ENCODE measurements around the gene KRT27.
"Not testable (repeated sequence)": the region's sequence is repeated elsewhere in the genome, so short reads cannot be mapped to it uniquely, and the experiment has no call there.

Gene KRT27

DNA sequence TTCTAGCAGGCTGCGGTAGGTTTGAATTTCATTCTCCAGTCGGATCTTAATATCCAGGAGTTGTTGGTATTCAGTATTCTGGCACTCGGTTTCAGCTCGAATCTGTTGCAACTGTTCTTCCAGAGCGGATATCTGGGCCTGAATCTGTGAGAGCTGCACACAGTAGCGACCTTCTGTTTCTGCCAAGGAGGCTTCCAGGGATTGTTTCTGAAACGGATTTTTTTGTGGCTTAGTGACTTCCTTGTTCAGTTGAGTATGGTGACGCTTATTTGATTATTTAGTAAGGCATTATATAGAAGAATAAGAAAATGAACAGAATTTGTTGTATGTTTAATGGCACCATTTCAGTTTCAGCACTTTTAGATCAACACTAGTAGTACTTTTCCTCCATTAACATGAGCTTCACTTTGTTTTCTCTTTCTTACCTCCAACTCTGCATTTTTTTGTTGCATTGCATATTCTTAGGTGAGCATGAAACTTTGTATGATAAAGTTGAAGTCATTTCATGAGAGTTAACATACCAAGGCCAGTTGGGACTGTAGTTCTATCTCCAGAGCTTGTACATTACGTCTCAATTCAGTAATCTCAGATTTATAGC lies 37.3 kb upstream of the KRT27 start:
- H3K9ac ChIP-seq (ENCODE audit: low read depth in 1 of 2, low read length in 2 of 2) = peak overlapping the region in 1 of 2 donors; percentile 31
- peaks cover 0 to 3% of the 10 kb centered on the region in 2 donors for H3K4me1 ChIP-seq (ENCODE audit: control insufficient read depth in 1 of 2, insufficient read depth in 2 of 2, low read length in 2 of 2)
- H3K9me3 ChIP-seq (ENCODE audit: control insufficient read depth in 1 of 2, low read length in 2 of 2) = no peaks in the 10 kb centered on the region
- H3K4me3 ChIP-seq (ENCODE audit: low read depth in 1 of 2, low read length in 2 of 2) = peak overlapping the region; percentile 76 to 85
- peaks cover 0 to 8% of the 10 kb centered on the region in 2 donors for H3K36me3 ChIP-seq (ENCODE audit: control insufficient read depth in 1 of 2, insufficient read depth in 2 of 2, low read length in 2 of 2)
- no peaks in the 10 kb centered on the region for H3K27me3 ChIP-seq (ENCODE audit: control insufficient read depth in 1 of 2, insufficient read depth in 2 of 2, low read length in 2 of 2)
- no peak overlapping the region for H3K27ac ChIP-seq (ENCODE audit: low read depth, low read length)

DNA sequence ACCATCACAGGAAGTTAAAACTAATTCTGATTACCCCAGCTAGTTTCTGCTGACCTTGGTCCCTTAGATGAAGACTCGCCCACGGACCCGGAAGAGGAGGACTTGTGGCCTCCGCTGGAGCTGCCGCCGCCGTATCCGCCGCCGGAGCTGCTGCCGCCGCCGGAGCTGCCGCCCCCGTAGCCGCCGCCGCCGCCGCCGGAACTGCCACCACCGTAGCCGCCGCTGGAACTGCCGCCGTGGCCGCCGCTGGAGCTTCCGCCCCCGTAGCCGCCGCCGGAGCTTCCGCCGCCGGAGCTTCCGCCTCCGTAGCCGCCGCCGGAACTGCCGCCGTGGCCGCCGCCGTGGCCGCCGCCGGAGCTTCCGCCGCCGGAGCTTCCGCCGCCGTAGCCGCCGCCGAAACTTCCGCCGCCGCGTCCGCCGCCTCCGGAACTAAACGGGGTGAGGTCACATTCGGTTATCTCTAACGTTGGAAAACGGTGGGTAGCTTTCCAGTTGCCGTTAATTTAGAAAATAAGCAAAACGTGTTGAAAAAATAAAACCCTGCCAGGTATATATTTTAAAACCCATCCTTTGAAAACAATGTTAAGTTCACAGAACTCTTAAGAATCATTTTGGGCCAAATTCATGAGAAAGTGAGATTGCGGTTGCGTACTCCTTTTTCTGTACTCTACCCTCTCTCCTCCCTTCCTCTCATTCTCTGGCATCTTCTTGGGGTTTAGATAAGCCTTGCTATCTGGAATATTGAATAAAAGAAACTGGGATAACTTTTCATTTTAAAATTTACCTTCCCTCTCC lies 36.6 kb upstream of the KRT27 start:
- Histone ChIP-seq H3K4me3 (ENCODE audit: low read depth in 1 of 2, low read length in 2 of 2) (peak overlapping the region; percentile 78 to 85), H3K36me3 (ENCODE audit: control insufficient read depth in 1 of 2, insufficient read depth in 2 of 2, low read length in 2 of 2) (peaks cover 0 to 8% of the 10 kb centered on the region in 2 donors), H3K9ac (ENCODE audit: low read depth in 1 of 2, low read length in 2 of 2) (peak overlapping the region in 1 of 2 donors; percentile 50), H3K9me3 (ENCODE audit: control insufficient read depth in 1 of 2, low read length in 2 of 2) (no peaks in the 10 kb centered on the region), H3K4me1 (ENCODE audit: control insufficient read depth in 1 of 2, insufficient read depth in 2 of 2, low read length in 2 of 2) (peaks cover 0 to 3% of the 10 kb centered on the region in 2 donors), H3K27ac (ENCODE audit: low read depth, low read length) (peak overlapping the region; percentile 91), H3K27me3 (ENCODE audit: control insufficient read depth in 1 of 2, insufficient read depth in 2 of 2, low read length in 2 of 2) (no peaks in the 10 kb centered on the region)

DNA sequence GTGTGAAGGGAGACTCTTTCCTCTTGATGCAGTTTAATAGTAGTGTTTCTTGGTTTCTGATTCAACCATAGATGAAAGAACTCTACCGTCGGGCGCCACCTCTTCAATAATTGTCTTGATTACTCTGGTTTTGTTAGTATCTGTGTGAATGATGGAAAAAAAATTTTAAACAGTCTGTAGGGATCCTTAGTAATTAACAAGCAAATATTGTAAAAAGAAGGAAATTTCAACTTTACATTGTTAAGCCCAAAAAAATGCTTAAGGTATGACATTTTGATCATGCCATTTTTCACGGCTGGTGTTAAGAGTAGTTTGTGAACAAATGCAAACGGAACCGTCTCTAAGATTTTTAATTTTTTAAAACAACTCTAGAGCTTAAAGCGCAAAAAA lies 36.0 kb upstream of the KRT27 start:
- Histone ChIP-seq H3K9me3 (ENCODE audit: control insufficient read depth in 1 of 2, low read length in 2 of 2) (no peaks in the 10 kb centered on the region), H3K36me3 (ENCODE audit: control insufficient read depth in 1 of 2, insufficient read depth in 2 of 2, low read length in 2 of 2) (peaks cover 0 to 8% of the 10 kb centered on the region in 2 donors), H3K4me1 (ENCODE audit: control insufficient read depth in 1 of 2, insufficient read depth in 2 of 2, low read length in 2 of 2) (peaks cover 0 to 3% of the 10 kb centered on the region in 2 donors), H3K4me3 (ENCODE audit: low read depth in 1 of 2, low read length in 2 of 2) (peak overlapping the region; percentile 73 to 78), H3K27ac (ENCODE audit: low read depth, low read length) (peak overlapping the region; percentile 91), H3K27me3 (ENCODE audit: control insufficient read depth in 1 of 2, insufficient read depth in 2 of 2, low read length in 2 of 2) (no peaks in the 10 kb centered on the region), H3K9ac (ENCODE audit: low read depth in 1 of 2, low read length in 2 of 2) (peak overlapping the region in 1 of 2 donors; percentile 50)

DNA sequence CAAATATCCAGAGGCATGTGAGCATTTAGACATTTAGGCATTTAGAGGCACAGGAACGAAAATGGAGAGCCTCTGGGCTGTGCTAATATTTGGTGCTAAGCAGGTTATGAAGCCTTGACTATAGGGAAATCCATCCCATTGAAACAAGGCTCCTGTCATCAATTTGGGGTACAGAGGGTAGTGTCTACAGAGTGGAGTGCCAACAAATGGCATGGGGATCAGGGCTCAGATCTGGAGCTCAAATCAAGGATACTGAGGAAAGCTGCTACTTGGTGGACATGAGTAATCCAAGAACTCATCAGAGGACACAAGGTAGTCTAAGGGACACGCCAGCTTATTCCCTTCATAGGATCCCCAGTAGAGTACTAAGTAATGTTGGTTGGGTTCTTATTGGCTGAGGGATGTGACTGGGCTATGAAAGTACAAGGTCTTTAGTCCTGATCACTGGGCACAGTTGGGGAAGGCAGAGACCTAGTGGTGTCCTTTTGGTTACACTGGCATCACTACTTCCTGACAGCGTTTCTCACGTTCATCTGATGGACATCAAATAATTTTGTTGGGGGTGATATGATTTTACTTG lies 34.8 kb upstream of the KRT27 start:
- H3K9ac ChIP-seq (ENCODE audit: low read depth in 1 of 2, low read length in 2 of 2) = no peak overlapping the region
- H3K27me3 ChIP-seq (ENCODE audit: control insufficient read depth in 1 of 2, insufficient read depth in 2 of 2, low read length in 2 of 2) = peaks cover 5 to 8% of the 10 kb centered on the region in 2 donors
- H3K36me3 ChIP-seq (ENCODE audit: control insufficient read depth in 1 of 2, insufficient read depth in 2 of 2, low read length in 2 of 2) = peaks cover 0 to 8% of the 10 kb centered on the region in 2 donors
- no peak overlapping the region for H3K4me3 ChIP-seq (ENCODE audit: low read depth in 1 of 2, low read length in 2 of 2)
- H3K9me3 ChIP-seq (ENCODE audit: control insufficient read depth in 1 of 2, low read length in 2 of 2) = no peaks in the 10 kb centered on the region
- H3K27ac ChIP-seq (ENCODE audit: low read depth, low read length) = no peak overlapping the region
- H3K4me1 ChIP-seq (ENCODE audit: control insufficient read depth in 1 of 2, insufficient read depth in 2 of 2, low read length in 2 of 2) = peaks cover 0 to 3% of the 10 kb centered on the region in 2 donors

DNA sequence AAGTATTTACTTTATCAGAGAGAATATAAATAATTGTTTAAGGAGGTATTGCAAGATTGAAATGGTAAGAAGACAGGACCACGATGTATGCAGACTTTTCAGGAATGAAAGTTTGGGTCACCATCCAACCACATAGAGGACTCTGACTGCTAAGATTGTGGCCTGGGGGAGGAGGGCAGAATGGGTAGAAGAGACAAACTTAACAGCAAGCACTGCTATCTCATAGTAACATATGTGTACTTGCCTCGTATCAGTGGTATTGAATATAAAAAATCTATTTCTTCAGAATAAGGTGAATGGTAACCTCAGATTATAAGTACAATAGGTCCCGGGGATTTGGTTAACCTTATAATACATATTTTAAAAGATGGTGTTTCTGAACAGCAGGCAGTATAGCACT lies 34.2 kb upstream of the KRT27 start:
- H3K9me3 ChIP-seq (ENCODE audit: control insufficient read depth in 1 of 2, low read length in 2 of 2) = no peaks in the 10 kb centered on the region
- no peak overlapping the region for H3K4me3 ChIP-seq (ENCODE audit: low read depth in 1 of 2, low read length in 2 of 2)
- H3K36me3 ChIP-seq (ENCODE audit: control insufficient read depth in 1 of 2, insufficient read depth in 2 of 2, low read length in 2 of 2) = peaks cover 0 to 8% of the 10 kb centered on the region in 2 donors
- no peak overlapping the region for H3K9ac ChIP-seq (ENCODE audit: low read depth in 1 of 2, low read length in 2 of 2)
- no peak overlapping the region for H3K27ac ChIP-seq (ENCODE audit: low read depth, low read length)
- H3K4me1 ChIP-seq (ENCODE audit: control insufficient read depth in 1 of 2, insufficient read depth in 2 of 2, low read length in 2 of 2) = peaks cover 0 to 3% of the 10 kb centered on the region in 2 donors
- peaks cover 8 to 14% of the 10 kb centered on the region in 2 donors for H3K27me3 ChIP-seq (ENCODE audit: control insufficient read depth in 1 of 2, insufficient read depth in 2 of 2, low read length in 2 of 2)

DNA sequence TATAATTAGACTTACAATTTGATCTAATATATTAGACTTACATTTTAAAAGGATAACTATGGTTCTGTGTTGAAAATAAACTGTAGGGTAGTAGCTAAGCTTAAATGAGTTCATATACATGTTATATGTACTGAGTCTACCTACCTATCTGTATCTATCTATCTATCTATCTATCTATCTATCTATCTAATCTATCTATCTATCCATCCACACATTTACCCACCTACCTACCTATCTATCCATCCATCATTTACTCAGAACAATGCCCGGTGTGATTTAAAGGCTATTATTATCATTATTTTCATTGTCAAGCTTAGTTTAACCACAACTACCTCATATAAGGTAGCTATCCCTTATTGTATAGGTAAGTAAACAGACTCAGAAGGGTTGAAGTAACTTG lies 33.0 kb upstream of the KRT27 start:
- Histone ChIP-seq H3K27me3 (ENCODE audit: control insufficient read depth in 1 of 2, insufficient read depth in 2 of 2, low read length in 2 of 2) (peaks cover 13 to 24% of the 10 kb centered on the region in 2 donors), H3K4me1 (ENCODE audit: control insufficient read depth in 1 of 2, insufficient read depth in 2 of 2, low read length in 2 of 2) (peaks cover 0 to 3% of the 10 kb centered on the region in 2 donors), H3K27ac (ENCODE audit: low read depth, low read length) (no peak overlapping the region), H3K36me3 (ENCODE audit: control insufficient read depth in 1 of 2, insufficient read depth in 2 of 2, low read length in 2 of 2) (peaks cover 0 to 8% of the 10 kb centered on the region in 2 donors), H3K9me3 (ENCODE audit: control insufficient read depth in 1 of 2, low read length in 2 of 2) (no peaks in the 10 kb centered on the region), H3K4me3 (ENCODE audit: low read depth in 1 of 2, low read length in 2 of 2) (no peak overlapping the region), H3K9ac (ENCODE audit: low read depth in 1 of 2, low read length in 2 of 2) (no peak overlapping the region)

DNA sequence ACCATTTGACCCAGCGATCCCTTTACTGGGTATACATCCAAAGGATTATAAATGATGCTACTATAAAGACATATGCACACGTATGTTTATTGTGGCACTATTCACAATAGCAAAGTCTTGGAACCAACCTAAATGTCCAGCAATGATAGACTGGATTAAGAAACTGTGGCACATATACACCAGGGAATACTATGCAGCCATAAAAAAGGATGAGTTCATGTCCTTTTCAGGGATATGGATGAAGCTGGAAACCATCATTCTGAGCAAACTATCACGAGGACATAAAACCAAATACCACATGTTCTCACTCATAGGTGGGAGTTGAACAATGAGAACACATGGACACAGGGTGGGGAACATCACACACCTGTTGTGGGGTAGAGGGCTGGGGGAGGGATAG lies 32.3 kb upstream of the KRT27 start:
- peaks cover 19 to 31% of the 10 kb centered on the region in 2 donors for H3K27me3 ChIP-seq (ENCODE audit: control insufficient read depth in 1 of 2, insufficient read depth in 2 of 2, low read length in 2 of 2)
- H3K9ac ChIP-seq (ENCODE audit: low read depth in 1 of 2, low read length in 2 of 2); H3K4me1 ChIP-seq (ENCODE audit: control insufficient read depth in 1 of 2, insufficient read depth in 2 of 2, low read length in 2 of 2); H3K36me3 ChIP-seq (ENCODE audit: control insufficient read depth in 1 of 2, insufficient read depth in 2 of 2, low read length in 2 of 2); H3K9me3 ChIP-seq (ENCODE audit: control insufficient read depth in 1 of 2, low read length in 2 of 2); H3K27ac ChIP-seq (ENCODE audit: low read depth, low read length); H3K4me3 ChIP-seq (ENCODE audit: low read depth in 1 of 2, low read length in 2 of 2): not testable (repeated sequence)

DNA sequence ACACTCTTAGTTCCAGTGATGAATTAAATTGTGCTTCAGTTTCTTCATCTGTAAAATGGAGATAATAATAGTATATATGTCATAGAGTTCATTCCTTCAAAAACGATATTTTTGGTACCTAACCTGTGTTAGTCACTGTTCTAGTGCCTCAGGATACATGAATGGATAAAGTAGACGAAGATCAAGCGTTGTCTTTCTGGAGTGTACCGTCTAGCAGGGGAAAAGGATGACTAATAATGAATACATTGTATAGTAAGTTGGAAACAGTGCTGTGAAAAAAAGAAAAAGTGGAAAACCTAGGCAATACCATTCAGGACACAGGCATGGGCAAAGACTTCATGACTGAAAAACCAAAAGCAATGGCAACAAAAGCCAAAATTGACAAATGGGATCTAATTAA lies 31.5 kb upstream of the KRT27 start:
- Histone ChIP-seq H3K27ac (ENCODE audit: low read depth, low read length) (no peak overlapping the region), H3K9ac (ENCODE audit: low read depth in 1 of 2, low read length in 2 of 2) (no peak overlapping the region)

DNA sequence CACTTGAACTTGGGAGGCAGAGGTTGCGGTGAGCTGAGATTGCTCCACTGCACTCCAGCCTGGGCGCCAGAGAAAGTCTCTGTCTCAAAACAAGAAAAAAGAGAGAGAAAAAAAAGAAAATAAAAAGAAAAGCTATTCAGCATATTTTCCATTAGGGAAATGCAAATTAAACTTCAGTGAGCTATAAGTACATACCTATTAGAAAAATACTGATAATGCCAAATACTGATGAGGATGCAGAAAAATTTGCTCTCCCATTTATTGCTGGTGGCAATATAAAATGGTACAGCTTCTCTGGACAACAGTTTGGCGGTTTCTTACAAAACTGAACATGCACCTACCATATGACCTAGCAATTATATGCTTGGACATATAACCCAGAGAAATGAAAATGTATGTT lies 30.3 kb upstream of the KRT27 start:
- Histone ChIP-seq H3K9me3 (ENCODE audit: control insufficient read depth in 1 of 2, low read length in 2 of 2) (no peaks in the 10 kb centered on the region), H3K4me1 (ENCODE audit: control insufficient read depth in 1 of 2, insufficient read depth in 2 of 2, low read length in 2 of 2) (no peaks in the 10 kb centered on the region), H3K27ac (ENCODE audit: low read depth, low read length) (no peak overlapping the region), H3K36me3 (ENCODE audit: control insufficient read depth in 1 of 2, insufficient read depth in 2 of 2, low read length in 2 of 2) (peaks cover 0 to 8% of the 10 kb centered on the region in 2 donors), H3K9ac (ENCODE audit: low read depth in 1 of 2, low read length in 2 of 2) (no peak overlapping the region), H3K4me3 (ENCODE audit: low read depth in 1 of 2, low read length in 2 of 2) (no peak overlapping the region), H3K27me3 (ENCODE audit: control insufficient read depth in 1 of 2, insufficient read depth in 2 of 2, low read length in 2 of 2) (peaks cover 21 to 40% of the 10 kb centered on the region in 2 donors)

More for the DNA sequence above, 31.5 kb upstream of the KRT27 start:
- no peak overlapping the region for H3K4me3 ChIP-seq (ENCODE audit: low read depth in 1 of 2, low read length in 2 of 2)
- H3K27me3 ChIP-seq (ENCODE audit: control insufficient read depth in 1 of 2, insufficient read depth in 2 of 2, low read length in 2 of 2) = peaks cover 19 to 37% of the 10 kb centered on the region in 2 donors
- H3K36me3 ChIP-seq (ENCODE audit: control insufficient read depth in 1 of 2, insufficient read depth in 2 of 2, low read length in 2 of 2) = peaks cover 0 to 8% of the 10 kb centered on the region in 2 donors
- H3K4me1 ChIP-seq (ENCODE audit: control insufficient read depth in 1 of 2, insufficient read depth in 2 of 2, low read length in 2 of 2) = peaks cover 0 to 3% of the 10 kb centered on the region in 2 donors
- H3K9me3 ChIP-seq (ENCODE audit: control insufficient read depth in 1 of 2, low read length in 2 of 2) = no peaks in the 10 kb centered on the region

DNA sequence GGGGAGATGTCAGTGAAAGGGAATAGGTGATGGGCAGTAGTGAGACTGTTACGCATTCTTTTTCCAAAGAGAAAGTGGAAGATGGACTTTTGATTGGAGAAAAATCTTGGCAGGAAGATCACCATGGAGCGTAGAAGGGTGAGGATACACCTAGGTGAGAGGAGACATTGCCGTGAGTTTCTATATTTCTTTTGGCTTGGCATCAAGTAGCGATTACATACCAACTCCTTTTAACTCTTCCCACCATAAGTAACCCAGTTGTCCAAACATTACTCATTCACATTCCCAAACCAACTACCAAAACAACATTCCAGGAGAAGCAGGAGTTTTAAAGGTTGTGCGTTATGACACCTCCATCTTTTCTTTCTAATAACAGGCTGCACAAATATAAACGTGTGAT lies 28.1 kb upstream of the KRT27 start:
- no peaks in the 10 kb centered on the region for H3K36me3 ChIP-seq (ENCODE audit: control insufficient read depth in 1 of 2, insufficient read depth in 2 of 2, low read length in 2 of 2)
- peaks cover 35 to 49% of the 10 kb centered on the region in 2 donors for H3K27me3 ChIP-seq (ENCODE audit: control insufficient read depth in 1 of 2, insufficient read depth in 2 of 2, low read length in 2 of 2)
- H3K4me3 ChIP-seq (ENCODE audit: low read depth in 1 of 2, low read length in 2 of 2) = no peak overlapping the region
- H3K4me1 ChIP-seq (ENCODE audit: control insufficient read depth in 1 of 2, insufficient read depth in 2 of 2, low read length in 2 of 2) = no peaks in the 10 kb centered on the region
- H3K9me3 ChIP-seq (ENCODE audit: control insufficient read depth in 1 of 2, low read length in 2 of 2) = no peaks in the 10 kb centered on the region
- no peak overlapping the region for H3K9ac ChIP-seq (ENCODE audit: low read depth in 1 of 2, low read length in 2 of 2)
- no peak overlapping the region for H3K27ac ChIP-seq (ENCODE audit: low read depth, low read length)

Measured in duodenal mucosa (tissue), 2 donors.